22Rv1 (cell line): Measurements from ENCODE around the gene TBX10.

ENCODE experiments used
- ZFX ChIP-seq: fragments of 450-650 bp; IDR thresholded peaks from 2 replicates; pipeline ENCODE4 v1.6.1; 2017; ENCODE audit warnings: antibody characterized with exemption, borderline replicate concordance
- TF ChIP-seq, protein P1 (sequence below): fragments of 450-650 bp; IDR thresholded peaks from 2 replicates; pipeline ENCODE4 v1.5.1; 2017; ENCODE audit warnings: mild to moderate bottlenecking

DNA sequence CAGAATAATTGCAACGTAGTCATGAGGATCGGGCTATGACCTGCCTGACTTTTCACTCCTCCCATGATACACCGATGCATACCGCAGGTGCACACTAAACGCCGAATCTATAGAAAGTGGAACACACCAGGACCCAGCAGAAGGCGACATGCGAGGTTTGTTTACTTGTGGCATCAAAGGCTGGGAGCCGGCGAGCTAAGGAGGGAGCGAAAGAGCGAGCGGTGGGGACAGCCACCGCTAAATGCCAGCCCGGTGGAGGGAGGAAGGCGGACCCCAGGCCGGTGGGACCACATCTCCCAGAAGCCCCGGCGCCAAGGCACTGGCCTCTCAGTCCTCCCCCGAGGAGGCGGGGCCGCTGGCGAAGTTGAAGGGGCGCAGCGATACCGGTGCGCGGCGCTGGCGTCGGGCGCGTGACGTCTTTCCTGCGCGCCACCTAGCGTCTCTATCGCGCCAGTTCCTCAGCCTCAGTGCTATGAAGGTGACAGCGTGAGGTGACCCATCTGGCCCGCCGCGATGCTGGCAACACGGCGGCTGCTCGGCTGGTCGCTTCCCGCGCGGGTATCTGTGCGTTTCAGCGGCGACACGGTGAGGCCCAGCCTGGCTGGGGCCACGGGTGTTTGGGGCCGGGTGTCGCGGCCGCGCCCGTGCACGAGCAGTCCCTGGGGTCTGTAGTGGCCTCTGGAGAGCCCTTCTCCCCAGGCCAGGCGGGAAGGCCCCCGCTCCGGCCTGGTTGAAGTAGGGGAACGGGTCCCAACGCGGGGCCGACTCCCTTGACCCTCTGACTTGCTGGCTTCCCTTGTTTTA lies 32.9 kb downstream of the TBX10 start, which contains the start of gene NDUFV1:
- TF ChIP-seq, protein P1, sequence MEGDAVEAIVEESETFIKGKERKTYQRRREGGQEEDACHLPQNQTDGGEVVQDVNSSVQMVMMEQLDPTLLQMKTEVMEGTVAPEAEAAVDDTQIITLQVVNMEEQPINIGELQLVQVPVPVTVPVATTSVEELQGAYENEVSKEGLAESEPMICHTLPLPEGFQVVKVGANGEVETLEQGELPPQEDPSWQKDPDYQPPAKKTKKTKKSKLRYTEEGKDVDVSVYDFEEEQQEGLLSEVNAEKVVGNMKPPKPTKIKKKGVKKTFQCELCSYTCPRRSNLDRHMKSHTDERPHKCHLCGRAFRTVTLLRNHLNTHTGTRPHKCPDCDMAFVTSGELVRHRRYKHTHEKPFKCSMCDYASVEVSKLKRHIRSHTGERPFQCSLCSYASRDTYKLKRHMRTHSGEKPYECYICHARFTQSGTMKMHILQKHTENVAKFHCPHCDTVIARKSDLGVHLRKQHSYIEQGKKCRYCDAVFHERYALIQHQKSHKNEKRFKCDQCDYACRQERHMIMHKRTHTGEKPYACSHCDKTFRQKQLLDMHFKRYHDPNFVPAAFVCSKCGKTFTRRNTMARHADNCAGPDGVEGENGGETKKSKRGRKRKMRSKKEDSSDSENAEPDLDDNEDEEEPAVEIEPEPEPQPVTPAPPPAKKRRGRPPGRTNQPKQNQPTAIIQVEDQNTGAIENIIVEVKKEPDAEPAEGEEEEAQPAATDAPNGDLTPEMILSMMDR: peak; percentile 70
- TF ChIP-seq ZFX: no peak
